ENCODE measurements around the gene JAML.
A peak's percentile ranks its signal among the peaks of the same experiment; 100 is the strongest.

Gene JAML

DNA sequence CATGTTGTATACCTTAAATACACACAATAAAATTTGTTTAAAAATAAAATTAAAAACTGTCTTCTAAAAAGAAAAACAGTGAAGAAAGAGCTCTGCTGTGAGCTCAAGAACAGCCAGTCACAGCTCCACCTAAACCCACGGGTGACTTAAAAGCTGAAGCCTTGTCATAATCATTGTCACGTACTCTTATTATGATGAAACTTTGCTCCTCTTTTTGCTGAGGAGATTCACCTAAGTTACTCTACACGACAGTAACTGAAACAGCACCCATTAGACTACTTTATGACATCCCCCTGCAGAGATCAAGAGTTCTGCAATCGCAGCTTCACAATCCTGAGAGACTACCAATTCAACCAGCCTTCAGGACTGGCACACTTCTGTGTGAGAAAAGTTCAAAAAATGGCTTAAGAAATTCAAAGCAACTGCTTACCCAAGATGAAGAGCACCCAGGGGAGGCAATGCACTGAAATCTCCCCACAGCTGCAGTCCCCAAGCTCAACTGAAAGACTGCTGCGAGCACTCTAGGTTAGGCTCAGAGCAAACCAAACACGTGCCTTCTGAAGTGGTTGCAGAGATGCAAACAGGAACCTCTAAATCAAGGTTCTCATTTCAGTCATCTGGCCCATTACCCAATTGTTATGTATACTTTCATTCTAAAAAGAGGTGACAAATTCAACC is at the start of gene JAML:
JAML (minus strand) TSS at position 501 of the 678 bp plus-strand sequence. CDS start 10,145 bp downstream, outside the sequence.
- Histone ChIP-seq H3K4me1 (no peaks in the 10 kb centered on the region), H3K36me3 (peaks cover 0 to 6% (median 0%) of the 10 kb centered on the region in 3 donors), H3K27ac (no peak within 1 kb of the TSS), H3K4me3 (peak within 1 kb of the TSS in 1 of 2 donors; percentile 22), H3K9me3 (no peaks in the 10 kb centered on the region), H3K27me3 (peaks cover 0 to 8% of the 10 kb centered on the region in 2 donors)
- intact Hi-C loops (cut with DNase I; ENCODE audit: low total_unique reads): no loop called here
- TF ChIP-seq, protein P1, sequence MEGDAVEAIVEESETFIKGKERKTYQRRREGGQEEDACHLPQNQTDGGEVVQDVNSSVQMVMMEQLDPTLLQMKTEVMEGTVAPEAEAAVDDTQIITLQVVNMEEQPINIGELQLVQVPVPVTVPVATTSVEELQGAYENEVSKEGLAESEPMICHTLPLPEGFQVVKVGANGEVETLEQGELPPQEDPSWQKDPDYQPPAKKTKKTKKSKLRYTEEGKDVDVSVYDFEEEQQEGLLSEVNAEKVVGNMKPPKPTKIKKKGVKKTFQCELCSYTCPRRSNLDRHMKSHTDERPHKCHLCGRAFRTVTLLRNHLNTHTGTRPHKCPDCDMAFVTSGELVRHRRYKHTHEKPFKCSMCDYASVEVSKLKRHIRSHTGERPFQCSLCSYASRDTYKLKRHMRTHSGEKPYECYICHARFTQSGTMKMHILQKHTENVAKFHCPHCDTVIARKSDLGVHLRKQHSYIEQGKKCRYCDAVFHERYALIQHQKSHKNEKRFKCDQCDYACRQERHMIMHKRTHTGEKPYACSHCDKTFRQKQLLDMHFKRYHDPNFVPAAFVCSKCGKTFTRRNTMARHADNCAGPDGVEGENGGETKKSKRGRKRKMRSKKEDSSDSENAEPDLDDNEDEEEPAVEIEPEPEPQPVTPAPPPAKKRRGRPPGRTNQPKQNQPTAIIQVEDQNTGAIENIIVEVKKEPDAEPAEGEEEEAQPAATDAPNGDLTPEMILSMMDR (IDR thresholded peaks at IDR 0.05): no peak
- DNase-seq: no peak

- TF ChIP-seq, protein P1 (IDR thresholded peaks at IDR 0.05): no peak
- intact Hi-C loops (cut with DNase I; ENCODE audit: low total_unique reads): no loop called here
- peaks cover 0 to 15% of the 10 kb centered on the region in 2 donors for H3K27me3 ChIP-seq
- H3K36me3 ChIP-seq: no peaks in the 10 kb centered on the region
- no peaks in the 10 kb centered on the region for H3K4me1 ChIP-seq
- no peak overlapping the region for H3K4me3 ChIP-seq
- no peak overlapping the region for H3K27ac ChIP-seq
- H3K9me3 ChIP-seq: no peaks in the 10 kb centered on the region
- no peak for DNase-seq
These were observed 49.4 kb upstream of the JAML start for GRCh38 chr11:118274186-118274585.

DNA sequence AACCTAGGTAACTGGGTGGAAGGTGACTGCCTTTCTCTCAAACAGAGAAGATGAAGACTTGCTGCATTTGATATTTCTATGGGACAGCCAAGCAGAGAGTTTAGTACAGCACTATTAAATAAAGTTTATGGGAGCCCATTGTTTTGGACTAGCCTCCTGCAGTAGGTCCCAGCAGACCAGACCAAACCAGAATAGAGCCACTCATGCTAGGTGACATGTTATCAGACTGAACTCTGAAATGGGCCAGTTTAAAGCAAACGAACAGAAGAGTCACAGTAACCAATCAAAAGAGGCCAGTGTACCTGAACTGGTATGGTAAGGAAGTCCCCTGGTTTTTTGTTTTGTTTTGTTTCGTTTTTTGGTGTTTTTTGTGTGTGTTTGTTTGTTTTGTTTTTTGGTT is 47.2 kb upstream of the JAML start:
- Histone ChIP-seq H3K27me3 (peaks cover 0 to 15% of the 10 kb centered on the region in 2 donors), H3K27ac (no peak overlapping the region), H3K4me3 (no peak overlapping the region), H3K36me3 (no peaks in the 10 kb centered on the region), H3K4me1 (no peaks in the 10 kb centered on the region), H3K9me3 (no peaks in the 10 kb centered on the region)
- TF ChIP-seq, protein P1 (IDR thresholded peaks at IDR 0.05): no peak
- no peak for DNase-seq
- intact Hi-C loops (cut with DNase I; ENCODE audit: low total_unique reads): no loop called here

- intact Hi-C loops (cut with DNase I; ENCODE audit: low total_unique reads): no loop called here
- H3K27me3 ChIP-seq: peaks cover 0 to 21% of the 10 kb centered on the region in 2 donors
- TF ChIP-seq, protein P1 (IDR thresholded peaks at IDR 0.05): no peak
These were observed 42.7 kb upstream of the JAML start for GRCh38 chr11:118267486-118267885.

DNA sequence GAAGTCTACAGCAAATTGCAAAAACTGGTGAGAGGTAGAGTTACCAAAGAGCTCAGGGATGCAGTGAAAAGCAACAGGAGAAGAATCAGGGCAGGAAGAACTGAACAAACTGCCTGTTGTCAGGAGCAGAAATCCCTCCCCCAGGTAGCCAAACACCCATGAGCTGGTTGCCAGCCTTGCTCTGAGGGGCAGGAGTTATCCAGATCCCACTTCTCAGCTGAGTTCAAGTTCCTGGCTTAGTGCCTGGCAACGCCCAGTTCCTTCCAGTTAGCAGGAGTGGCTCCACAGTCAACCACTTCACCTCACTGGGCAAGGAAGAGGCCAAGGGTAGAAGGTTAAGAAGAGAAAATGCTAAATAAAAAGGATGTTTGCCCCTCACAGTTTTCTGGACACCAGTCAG is 41.1 kb upstream of the JAML start:
- DNase-seq: peak; percentile 38 to 69
- Histone ChIP-seq H3K4me3 (no peak overlapping the region), H3K4me1 (peaks cover 0 to 9% (median 5%) of the 10 kb centered on the region in 4 donors), H3K27ac (no peak overlapping the region), H3K36me3 (no peaks in the 10 kb centered on the region), H3K27me3 (peaks cover 0 to 32% of the 10 kb centered on the region in 2 donors), H3K9me3 (no peaks in the 10 kb centered on the region)
- intact Hi-C loops (cut with DNase I; ENCODE audit: low total_unique reads): no loop called here
- TF ChIP-seq, protein P1 (IDR thresholded peaks at IDR 0.05): no peak

More at GRCh38 chr11:118267486-118267885, 42.7 kb upstream of the JAML start:
- no peak overlapping the region for H3K4me3 ChIP-seq
- no peaks in the 10 kb centered on the region for H3K36me3 ChIP-seq
- no peak for DNase-seq
- H3K27ac ChIP-seq: no peak overlapping the region
- H3K4me1 ChIP-seq: peaks cover 0 to 9% (median 3%) of the 10 kb centered on the region in 4 donors
- no peaks in the 10 kb centered on the region for H3K9me3 ChIP-seq
